GM18505 (cell line): Measurements from ENCODE around the gene GTF3C4.

Experiments
- ATAC-seq: cut with Tn5 transposase; IDR thresholded peaks from one replicate; pipeline ENCODE4 v1.9.1; 2021; ENCODE audit not compliant: unreplicated experiment
- POLR2A ChIP-seq: IDR thresholded peaks from 4 replicates; pipeline ENCODE4 v1.6.1; 2011; ENCODE audit warnings: borderline replicate concordance; ENCODE audit not compliant: insufficient read depth, insufficient read length; ENCODE audit errors: extremely low read depth

GTF3C4 gene

DNA sequence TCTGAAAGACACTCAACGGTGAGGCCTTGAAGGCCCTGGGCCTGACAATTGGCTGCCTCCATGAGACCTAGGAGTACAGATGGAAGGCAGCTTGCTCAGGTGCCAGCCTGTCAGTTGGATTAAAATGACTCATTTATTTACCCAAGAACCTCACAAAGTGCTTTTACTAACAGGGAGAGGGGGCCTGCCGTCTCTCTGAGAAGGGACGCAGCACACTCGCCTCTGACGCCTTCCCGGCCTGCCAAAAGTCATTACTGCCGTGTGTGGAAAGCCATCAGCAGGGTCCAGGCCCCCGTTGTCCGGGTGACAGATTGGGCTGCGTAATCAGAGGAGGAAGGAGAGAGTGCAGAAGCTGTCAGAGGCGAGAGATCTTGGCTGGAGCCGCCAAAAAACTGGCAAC is 32.9 kb upstream of the GTF3C4 start:
- ATAC-seq, result no peak
- TF ChIP-seq POLR2A, result no peak

DNA sequence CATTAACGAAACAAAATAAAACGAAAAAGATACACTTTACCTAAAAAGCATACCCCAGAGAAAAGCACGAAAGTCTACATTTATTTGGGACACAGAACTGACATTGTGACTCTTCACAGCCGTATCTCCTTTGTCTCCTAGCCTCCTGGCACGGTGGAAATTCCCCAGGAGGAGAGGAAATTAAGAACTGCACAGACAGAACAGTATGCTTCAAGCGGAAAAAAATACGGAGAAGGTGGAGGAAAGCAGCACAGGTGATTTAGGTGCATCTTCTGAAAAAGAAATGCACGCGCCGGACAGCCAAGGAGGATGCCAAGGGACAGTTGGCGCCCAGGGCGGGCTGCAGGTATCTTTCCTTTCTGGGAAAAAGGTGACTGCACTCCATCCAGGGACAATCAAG is 32.5 kb upstream of the GTF3C4 start:
- no peak for ATAC-seq
- TF ChIP-seq POLR2A, result no peak

DNA sequence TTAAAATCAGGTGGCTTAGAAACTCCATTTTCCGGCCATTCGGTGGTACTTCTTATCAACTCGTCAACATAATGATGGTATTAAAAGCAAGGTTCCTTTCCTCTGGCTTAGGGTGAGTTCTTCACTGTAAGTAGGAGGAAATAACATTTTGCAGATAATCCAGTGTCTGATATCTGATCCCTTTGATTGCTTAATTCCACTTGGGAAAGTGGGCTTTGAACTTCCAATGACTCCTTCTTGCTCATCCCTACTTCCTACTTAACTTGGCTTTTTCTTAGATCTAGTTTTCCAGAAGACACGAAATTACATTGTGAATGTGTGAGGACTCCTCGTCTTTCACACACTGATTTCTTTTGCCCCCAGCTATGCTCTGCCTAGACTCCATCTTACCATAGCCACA is 32.0 kb upstream of the GTF3C4 start:
- ATAC-seq, result no peak
- TF ChIP-seq POLR2A, result no peak

DNA sequence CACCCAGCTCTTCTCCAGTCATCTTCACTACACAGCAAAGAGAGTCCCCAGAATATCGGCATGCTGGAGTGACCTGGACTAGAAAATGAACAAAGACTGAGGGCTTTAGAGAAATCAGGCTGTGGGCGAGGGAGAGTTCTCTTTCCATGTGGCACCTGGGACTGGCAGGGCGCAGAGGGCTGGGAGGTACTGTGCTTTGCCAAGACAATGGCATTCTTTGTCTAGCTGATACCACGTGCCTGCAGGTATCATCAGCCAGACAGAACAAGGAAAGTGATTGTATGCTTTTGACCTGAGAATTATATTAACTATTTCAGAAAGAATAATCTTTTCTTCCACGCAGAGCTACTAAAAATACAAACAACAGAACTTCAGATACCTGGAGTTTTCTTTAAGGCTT is 30.9 kb upstream of the GTF3C4 start:
- no peak for ATAC-seq
- TF ChIP-seq POLR2A, result no peak

DNA sequence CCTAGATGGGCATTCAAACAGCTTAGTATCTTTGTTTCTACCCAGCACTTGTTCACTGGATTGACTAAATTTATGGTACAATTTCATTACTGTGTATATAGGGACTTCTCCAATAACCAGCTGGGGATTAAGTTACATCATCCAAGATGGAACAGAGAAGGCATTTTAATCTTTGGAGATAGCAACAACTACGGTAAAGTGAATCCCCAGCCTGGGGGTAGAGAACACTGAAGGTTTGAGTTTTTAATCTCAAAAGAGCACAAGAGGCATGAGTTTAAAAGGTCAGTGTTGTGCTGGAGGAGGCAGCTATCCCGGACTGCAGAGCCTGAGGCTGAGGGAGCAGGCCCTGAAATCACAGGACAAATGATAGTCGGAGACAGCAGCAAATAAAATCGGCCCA is 29.0 kb upstream of the GTF3C4 start:
- no peak for ATAC-seq
- TF ChIP-seq POLR2A, result no peak

DNA sequence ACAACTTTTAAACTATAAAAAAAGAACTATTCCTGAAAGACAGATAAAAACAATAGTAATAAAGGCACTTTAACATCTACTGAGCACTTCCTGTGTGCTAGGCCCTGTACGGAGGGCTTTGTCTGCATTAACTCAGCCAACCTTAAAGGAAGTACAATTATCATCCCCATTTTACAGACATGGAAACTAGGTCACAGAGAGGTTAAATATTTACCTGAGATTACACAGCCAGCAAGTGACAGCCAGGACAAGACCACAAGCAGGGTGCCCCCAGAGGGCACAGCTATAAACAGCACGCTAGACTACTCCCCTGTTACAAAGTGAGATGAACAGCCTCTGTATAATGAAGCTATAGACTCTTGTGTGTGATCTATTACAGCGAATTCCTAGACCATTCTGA is 26.0 kb upstream of the GTF3C4 start:
- TF ChIP-seq POLR2A, result no peak
- no peak for ATAC-seq

DNA sequence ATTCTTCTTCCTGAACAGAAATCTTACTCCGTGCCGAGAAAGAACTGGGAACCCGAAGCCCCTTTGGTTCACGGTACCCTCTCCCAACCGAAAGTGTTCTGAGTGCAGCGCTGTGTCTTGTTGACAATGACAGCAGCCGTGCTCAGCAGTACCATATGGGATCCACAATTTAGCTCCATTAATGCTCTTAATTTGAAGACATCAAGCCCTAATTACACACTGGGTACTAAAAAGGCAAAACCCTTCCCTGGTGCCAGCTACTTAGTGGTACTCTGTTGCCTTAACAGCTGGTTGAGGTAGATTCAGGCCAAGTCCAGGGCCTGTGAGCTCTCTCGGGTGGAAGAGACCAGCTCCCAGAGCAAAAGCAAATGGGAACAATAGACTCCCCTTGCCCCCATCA is 25.0 kb upstream of the GTF3C4 start:
- TF ChIP-seq POLR2A, result no peak

DNA sequence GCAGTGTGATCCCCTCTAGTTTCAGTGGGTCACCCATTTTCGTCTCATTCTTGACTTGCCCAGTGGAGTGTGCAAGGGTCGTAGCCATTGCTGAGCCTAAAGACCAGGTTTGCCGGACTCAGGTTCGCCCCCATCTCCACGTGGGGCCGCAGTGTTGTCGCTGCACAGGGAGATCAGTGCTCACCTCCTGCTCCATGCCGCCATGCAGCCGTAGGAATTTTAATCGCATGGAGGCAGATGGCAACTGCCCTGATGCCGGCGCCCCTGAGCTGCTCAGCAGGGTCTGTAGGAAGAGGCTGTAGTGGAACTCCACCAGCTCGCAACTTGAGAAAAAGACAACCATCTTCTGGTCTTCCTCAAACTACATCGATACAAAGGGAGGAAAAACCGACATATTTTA is 24.6 kb upstream of the GTF3C4 start:
- ATAC-seq, result no peak
- no peak for TF ChIP-seq POLR2A

More for the DNA sequence above, 25.0 kb upstream of the GTF3C4 start:
- ATAC-seq, result no peak

DNA sequence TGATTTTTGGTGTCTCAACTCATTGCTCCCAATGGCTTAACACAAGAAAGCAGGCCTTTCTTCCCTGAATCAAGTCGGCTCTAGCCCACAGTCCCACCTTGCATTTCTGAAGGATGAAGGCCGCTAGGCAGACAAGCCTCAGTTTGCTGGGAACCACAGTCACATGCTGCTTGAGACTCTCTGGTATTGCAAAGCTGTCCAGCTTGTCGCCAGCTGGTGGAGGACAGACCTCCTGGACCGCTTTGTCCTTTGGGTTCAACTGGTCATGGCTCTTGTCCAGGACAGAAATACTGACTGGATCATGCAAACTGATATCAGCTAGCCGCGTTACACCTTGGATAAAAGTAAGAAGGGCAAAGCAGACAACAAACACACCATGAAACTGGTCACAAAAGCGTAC is 23.5 kb upstream of the GTF3C4 start:
- no peak for ATAC-seq
- TF ChIP-seq POLR2A, result no peak

DNA sequence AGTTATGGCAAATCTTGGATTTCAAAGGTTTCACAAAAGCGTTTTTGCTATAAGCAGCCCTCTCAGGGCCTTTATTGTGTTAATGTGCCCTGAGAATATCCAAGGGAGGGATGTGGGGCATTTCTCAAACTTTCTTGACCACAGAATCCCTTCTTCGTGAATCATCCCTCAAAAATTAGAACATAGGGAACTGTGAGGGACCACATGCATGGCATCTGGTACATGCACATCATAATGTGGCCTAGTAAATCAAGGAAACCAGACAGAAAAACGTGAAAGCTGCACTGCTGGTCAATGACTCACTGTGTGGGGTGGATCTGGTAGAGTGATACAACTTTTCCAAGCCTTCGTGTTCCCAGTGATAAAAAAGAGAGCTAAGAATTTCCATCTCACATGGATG is 22.9 kb upstream of the GTF3C4 start:
- no peak for TF ChIP-seq POLR2A
- no peak for ATAC-seq

DNA sequence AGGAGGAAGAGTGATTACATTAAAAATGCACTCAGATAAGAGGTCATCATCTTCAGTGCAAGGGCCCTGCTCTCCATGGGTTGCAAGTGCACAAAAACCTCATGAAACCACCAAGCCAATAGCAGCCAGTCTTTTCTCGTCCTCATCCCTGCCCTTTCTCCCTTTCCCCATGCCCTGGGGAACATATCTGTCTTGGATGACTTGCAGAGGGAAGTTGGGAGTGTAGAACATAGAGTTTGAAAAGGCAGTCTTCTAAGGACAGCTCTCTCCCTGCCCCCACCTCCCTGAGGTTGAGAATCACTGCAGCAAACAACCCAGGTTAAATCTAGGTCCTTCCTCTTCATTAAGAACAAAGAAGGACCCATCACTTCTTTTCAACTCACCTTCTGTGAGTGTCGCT is 22.5 kb upstream of the GTF3C4 start:
- ATAC-seq, result no peak
- TF ChIP-seq POLR2A, result no peak

DNA sequence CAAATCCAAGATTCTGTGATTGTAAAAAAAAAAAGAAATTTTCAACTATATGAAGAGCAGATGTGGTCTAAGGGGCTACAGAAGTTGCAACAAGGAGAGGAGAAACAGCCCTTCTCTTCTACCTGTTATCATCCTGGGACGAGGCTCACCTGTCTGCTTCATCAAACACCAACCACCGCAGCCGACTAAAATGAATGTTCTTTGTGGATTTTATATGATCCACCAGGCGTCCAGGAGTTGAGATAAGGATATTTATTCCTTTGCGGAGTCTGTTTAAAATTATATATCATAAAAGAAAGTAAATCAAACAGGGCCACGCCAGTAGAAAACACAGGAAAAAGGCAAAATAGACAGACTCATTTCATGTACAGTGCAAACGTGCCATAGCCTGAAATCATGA is 22.0 kb upstream of the GTF3C4 start:
- no peak for ATAC-seq
- TF ChIP-seq POLR2A, result no peak

DNA sequence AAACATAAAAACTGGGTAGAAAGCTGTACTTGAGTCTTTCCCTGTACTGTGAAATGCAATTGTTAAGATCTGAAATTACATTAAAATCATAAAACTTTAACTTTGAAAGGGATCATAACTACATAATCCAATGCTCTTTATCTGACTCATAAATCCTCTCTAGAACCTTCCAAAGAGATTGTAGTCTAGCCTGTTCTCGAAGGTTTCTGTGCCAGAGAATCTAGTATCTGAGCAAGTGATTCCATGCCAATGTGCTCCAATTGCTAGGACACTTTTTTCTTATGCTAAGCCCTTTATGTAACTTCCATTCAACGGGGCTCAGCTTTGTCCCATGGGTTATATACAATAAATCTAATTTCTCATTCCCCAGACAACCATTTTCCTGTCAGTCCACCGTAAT is 21.6 kb upstream of the GTF3C4 start:
- ATAC-seq, result no peak
- no peak for TF ChIP-seq POLR2A

DNA sequence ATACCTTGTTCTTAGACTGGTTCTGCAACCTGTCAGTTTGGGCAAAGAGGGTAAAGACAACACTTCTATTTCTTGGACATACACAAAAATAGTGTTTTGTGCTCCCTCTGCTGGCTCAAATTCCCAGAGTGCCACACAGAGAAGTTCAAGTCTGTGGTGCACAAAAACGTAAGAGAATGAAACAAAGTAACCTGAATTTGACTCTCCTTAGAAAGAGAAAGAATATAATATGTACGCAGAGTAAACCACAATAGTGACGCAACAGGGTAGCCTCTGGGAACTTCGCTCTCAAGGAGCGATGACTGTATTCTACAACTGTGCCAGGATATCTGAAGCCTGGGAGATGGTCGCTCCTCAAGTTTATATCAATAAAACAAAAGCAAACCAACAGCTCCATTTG is 19.0 kb upstream of the GTF3C4 start:
- ATAC-seq, result no peak
- no peak for TF ChIP-seq POLR2A

DNA sequence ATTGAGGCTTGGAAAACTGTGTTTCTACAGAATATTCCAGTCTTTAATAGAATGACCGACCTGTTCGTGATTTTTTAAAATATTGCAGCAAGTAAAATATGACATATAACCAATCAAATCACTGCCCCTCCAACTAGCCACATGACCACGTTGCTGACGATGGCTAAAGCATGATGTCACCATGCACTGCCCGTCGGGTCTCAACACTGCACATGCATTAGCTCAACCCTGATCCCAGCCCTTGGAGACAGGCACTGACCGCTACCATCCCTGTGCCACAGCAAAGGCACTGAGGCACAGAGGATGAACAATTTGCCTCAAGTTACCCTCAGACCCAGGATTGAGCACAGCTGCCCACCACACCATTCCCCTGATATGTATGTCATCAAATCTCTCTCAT is 14.0 kb upstream of the GTF3C4 start:
- no peak for TF ChIP-seq POLR2A
- ATAC-seq, result no peak
